ENCODE results near the gene OPCML. TPM values are rescaled to one million over a fixed set of nuclear protein-coding genes. Genes with fewer than 3 reads are reported as not detected.
A peak's percentile ranks its signal among the peaks of the same experiment; 100 is the strongest.

OPCML gene
- total RNA-seq, 1 donor from 2014 or later, result 0.61 TPM

DNA sequence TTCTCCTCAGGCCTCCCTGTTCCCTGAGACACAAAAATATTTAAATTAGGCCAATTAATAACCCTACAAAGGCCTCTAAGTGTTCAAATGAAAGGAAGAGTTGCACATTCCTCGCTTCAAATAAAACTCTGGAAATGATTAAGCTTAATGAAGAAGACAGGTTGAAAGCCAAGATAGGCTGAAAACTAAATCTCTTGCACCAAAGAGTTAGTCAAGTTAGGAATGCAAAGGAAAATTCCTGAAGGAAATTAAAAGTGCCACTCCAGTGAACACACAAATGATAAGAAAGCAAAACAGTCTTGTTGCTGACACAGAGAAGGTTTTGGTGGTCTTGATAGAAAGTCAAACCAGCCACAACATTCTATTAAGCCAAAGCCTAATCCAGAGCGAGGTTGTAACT, 574.4 kb downstream of the OPCML start:
- H3K9me3 Mint-ChIP-seq (ENCODE audit: unreplicated experiment), result no peaks in the 10 kb centered on the region
- peaks cover 21% of the 10 kb centered on the region for H3K4me1 Mint-ChIP-seq (ENCODE audit: low read depth, unreplicated experiment)
- no peaks in the 10 kb centered on the region for H3K27me3 Mint-ChIP-seq (ENCODE audit: unreplicated experiment)
- no peaks in the 10 kb centered on the region for H3K36me3 Mint-ChIP-seq (ENCODE audit: unreplicated experiment)
- no peak overlapping the region for H3K27ac Mint-ChIP-seq (ENCODE audit: unreplicated experiment)
- TF ChIP-seq, protein P1, sequence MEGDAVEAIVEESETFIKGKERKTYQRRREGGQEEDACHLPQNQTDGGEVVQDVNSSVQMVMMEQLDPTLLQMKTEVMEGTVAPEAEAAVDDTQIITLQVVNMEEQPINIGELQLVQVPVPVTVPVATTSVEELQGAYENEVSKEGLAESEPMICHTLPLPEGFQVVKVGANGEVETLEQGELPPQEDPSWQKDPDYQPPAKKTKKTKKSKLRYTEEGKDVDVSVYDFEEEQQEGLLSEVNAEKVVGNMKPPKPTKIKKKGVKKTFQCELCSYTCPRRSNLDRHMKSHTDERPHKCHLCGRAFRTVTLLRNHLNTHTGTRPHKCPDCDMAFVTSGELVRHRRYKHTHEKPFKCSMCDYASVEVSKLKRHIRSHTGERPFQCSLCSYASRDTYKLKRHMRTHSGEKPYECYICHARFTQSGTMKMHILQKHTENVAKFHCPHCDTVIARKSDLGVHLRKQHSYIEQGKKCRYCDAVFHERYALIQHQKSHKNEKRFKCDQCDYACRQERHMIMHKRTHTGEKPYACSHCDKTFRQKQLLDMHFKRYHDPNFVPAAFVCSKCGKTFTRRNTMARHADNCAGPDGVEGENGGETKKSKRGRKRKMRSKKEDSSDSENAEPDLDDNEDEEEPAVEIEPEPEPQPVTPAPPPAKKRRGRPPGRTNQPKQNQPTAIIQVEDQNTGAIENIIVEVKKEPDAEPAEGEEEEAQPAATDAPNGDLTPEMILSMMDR (IDR thresholded peaks at IDR 0.05; ENCODE audit: partially characterized antibody, unreplicated experiment), result no peak
- DNase-seq, result no peak
- H3K4me3 Mint-ChIP-seq (ENCODE audit: unreplicated experiment), result no peak overlapping the region

DNA sequence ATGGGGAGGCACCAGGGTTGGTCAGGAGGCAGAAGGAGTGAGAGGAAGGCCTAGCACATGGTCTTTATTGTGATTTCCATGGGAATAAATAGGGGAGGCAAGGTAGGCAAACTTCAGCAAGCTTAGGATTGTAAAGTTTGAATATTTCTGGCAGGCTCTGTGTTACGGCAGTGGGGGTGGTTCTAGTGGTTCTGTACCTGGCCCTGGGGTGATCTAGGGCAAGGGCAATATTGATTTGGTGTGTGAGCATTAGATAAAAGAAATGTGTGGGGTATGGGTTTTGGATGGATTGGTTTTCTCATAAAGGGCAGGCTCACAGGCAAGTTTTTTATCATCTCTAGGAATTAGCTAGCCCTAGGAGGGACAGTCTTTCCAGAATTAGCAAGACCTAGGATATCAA, 584.0 kb downstream of the OPCML start:
- Mint-ChIP-seq H3K4me3 (ENCODE audit: unreplicated experiment) (no peak overlapping the region), H3K4me1 (ENCODE audit: low read depth, unreplicated experiment) (peaks cover 5% of the 10 kb centered on the region), H3K9me3 (ENCODE audit: unreplicated experiment) (peaks cover 4% of the 10 kb centered on the region), H3K27me3 (ENCODE audit: unreplicated experiment) (peaks cover 3% of the 10 kb centered on the region), H3K27ac (ENCODE audit: unreplicated experiment) (no peak overlapping the region), H3K36me3 (ENCODE audit: unreplicated experiment) (no peaks in the 10 kb centered on the region)
- no peak for DNase-seq
- TF ChIP-seq, protein P1 (IDR thresholded peaks at IDR 0.05; ENCODE audit: partially characterized antibody, unreplicated experiment), result no peak

DNA sequence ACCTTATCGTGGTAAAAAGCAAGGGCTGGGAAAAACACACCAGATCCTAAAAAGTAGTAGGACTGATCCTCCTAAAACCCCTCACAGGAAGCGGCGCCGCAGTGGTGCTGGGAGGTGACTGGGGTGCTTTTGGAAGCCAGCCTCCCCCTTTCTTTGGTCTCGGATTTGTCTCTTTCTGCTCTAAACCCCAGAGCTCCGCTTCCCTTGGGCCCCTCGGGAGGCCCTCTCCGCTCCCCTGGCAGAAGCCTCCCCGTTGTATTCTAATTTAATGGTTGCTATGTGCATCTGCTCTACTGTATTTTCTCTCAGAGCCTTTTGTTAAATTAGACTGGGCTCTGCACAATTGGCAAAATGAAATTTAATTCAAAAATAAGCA, 587.7 kb downstream of the OPCML start:
- Mint-ChIP-seq H3K4me3 (ENCODE audit: unreplicated experiment) (peak overlapping the region; percentile 85), H3K9me3 (ENCODE audit: unreplicated experiment) (peaks cover 4% of the 10 kb centered on the region), H3K27ac (ENCODE audit: unreplicated experiment) (no peak overlapping the region), H3K36me3 (ENCODE audit: unreplicated experiment) (no peaks in the 10 kb centered on the region), H3K27me3 (ENCODE audit: unreplicated experiment) (peaks cover 3% of the 10 kb centered on the region), H3K4me1 (ENCODE audit: low read depth, unreplicated experiment) (peaks cover 6% of the 10 kb centered on the region)
- DNase-seq, result no peak
- TF ChIP-seq, protein P1 (IDR thresholded peaks at IDR 0.05; ENCODE audit: partially characterized antibody, unreplicated experiment), result no peak

DNA sequence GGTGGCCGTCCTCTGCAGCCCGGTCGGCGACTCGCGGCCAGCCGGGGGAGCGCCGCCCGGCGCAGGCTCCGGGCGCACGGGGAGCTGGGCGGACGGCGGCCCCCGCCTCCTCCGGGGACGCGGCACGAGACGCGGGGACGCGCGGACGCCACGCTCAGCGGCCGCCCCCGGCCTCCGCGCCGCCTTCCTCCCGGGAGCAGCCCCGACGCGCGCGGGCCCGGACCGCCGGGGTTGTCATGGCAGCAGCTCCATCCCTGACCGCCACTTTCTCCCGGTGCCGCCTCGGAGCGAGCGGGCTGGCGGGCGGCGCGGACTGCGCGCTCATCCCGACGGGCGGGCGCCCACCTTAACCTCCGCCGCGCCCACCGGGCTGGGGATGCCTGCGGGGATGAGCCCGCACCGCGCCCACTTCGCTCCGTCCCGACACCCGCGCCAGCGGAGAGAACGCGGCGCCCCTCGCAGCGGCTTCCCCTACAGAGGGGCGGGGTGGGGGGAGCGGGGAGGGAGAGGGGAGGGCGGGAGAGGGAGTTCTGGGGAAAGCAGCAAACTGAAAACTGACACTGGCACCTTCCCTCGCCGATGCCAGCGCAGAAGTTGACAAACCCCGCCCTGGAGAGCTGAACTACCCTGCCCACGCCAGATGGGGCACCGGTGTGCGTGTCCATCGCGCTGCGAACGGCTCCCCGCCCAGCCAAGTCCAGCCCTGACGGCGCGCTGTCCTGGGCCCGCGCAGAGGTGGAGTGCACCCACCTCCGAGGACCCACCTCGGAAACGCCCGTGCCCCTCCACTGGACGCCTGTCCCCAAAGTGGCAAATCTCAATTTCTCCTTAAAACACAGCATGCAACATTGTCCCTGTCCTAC, 588.4 kb downstream of the OPCML start:
- peaks cover 3% of the 10 kb centered on the region for H3K27me3 Mint-ChIP-seq (ENCODE audit: unreplicated experiment)
- TF ChIP-seq, protein P1 (IDR thresholded peaks at IDR 0.05; ENCODE audit: partially characterized antibody, unreplicated experiment), result no peak
- no peaks in the 10 kb centered on the region for H3K36me3 Mint-ChIP-seq (ENCODE audit: unreplicated experiment)
- peak overlapping the region; percentile 85 for H3K4me3 Mint-ChIP-seq (ENCODE audit: unreplicated experiment)
- H3K9me3 Mint-ChIP-seq (ENCODE audit: unreplicated experiment), result peaks cover 4% of the 10 kb centered on the region
- peaks cover 6% of the 10 kb centered on the region for H3K4me1 Mint-ChIP-seq (ENCODE audit: low read depth, unreplicated experiment)
- H3K27ac Mint-ChIP-seq (ENCODE audit: unreplicated experiment), result no peak overlapping the region
- peak; percentile 36 for DNase-seq

DNA sequence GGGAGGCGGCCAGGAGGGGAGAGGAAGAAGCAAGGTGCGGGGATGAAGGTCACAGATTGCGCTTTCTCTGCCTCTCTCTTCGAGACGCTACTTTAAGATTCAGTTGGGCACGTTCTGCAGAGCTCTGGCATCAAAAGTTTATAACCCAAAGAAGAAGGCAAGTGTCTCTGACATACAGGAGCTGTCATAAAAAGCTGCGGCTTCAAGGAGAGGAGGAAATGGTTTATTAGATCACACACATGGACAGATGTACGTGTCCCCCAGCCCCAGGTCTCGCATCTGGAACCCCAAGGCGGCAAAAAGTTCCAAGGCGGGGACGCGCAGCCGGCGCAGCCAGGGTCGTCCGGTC, 589.0 kb downstream of the OPCML start:
- H3K9me3 Mint-ChIP-seq (ENCODE audit: unreplicated experiment), result peaks cover 4% of the 10 kb centered on the region
- no peaks in the 10 kb centered on the region for H3K36me3 Mint-ChIP-seq (ENCODE audit: unreplicated experiment)
- peaks cover 3% of the 10 kb centered on the region for H3K27me3 Mint-ChIP-seq (ENCODE audit: unreplicated experiment)
- DNase-seq, result no peak
- TF ChIP-seq, protein P1 (IDR thresholded peaks at IDR 0.05; ENCODE audit: partially characterized antibody, unreplicated experiment), result no peak
- peak overlapping the region; percentile 92 for H3K4me3 Mint-ChIP-seq (ENCODE audit: unreplicated experiment)
- no peak overlapping the region for H3K27ac Mint-ChIP-seq (ENCODE audit: unreplicated experiment)
- peaks cover 6% of the 10 kb centered on the region for H3K4me1 Mint-ChIP-seq (ENCODE audit: low read depth, unreplicated experiment)
